A549 treated with CORT108297 at 1 μM for 4 hours (cell line): Measurements from ENCODE around the gene UNC5A. TPM values are rescaled to one million over a fixed set of nuclear protein-coding genes. Genes with fewer than 3 reads are reported as not detected.

ENCODE experiments used
- total RNA-seq: library from RNA; stranded (reverse); fragments of 200-300 nt; extraction: Qiagen RNA extraction; gene quantifications from 5 replicates; pipeline ENCODE4 v1.2.3, GENCODE V29; 2022

Gene UNC5A
- 0.15 to 0.38 TPM (median 0.31 TPM) in 5 replicates for total RNA-seq

GRCh38 chr5:176810081-176810597 is at the start of gene UNC5A:
Gene UNC5A (plus strand): TSS chr5:176810559. CDS start chr5:176810751, 192 bp downstream.

GRCh38 chr5:176899296-176899891 is 89.0 kb downstream of the UNC5A start, which contains the start of gene HK3:
Gene HK3 (minus strand): TSS chr5:176899346. CDS start chr5:176896159, 3,187 bp downstream.

Other genes starting within 250 kb of the UNC5A start
- gene GPRIN1, start 200.4 kb upstream of the UNC5A start, total RNA-seq = 7.1 to 9.6 TPM (median 8.5 TPM) in 5 replicates
- gene SNCB, start 180.0 kb upstream of the UNC5A start, total RNA-seq = 0.65 to 1.6 TPM (median 1.1 TPM) in 5 replicates
- gene EIF4E1B, start 179.9 kb upstream of the UNC5A start, total RNA-seq = not detected in 5 replicates
- 54.7 to 69.3 TPM (median 61.2 TPM) in 5 replicates for gene TSPAN17, start 163.1 kb upstream of the UNC5A start, total RNA-seq
- 0.03 to 0.44 TPM (median 0.12 TPM) in 3 of 5 replicates, not detected in the others for gene HK3, start 88.8 kb downstream of the UNC5A start, total RNA-seq
- 39.5 to 45.2 TPM (median 42.2 TPM) in 5 replicates for gene UIMC1, start 196.2 kb downstream of the UNC5A start, total RNA-seq
- 9.6 to 11.3 TPM (median 11.2 TPM) in 5 replicates for gene ZNF346, start 212.1 kb downstream of the UNC5A start, total RNA-seq